IMR-90 (cell line): Measurements from ENCODE around the gene MMUT. TPM values are rescaled to one million over a fixed set of nuclear protein-coding genes. Genes with fewer than 3 reads are reported as not detected.

Experiments used
- ATAC-seq: fragments of 200-7000 bp; cut with Tn5 transposase; 2 replicates; pipeline ENCODE4 v1.9.1; 2020; ENCODE audit warnings: low read depth, mild to moderate bottlenecking, moderate library complexity
- BruUV-seq: library from RNA; stranded (reverse); fragments of 400-500 nt; replicated peaks from 2 replicates; lab custom pipeline; 2021; lab: Mats Ljungman, UMichigan
- CTCF ChIA-PET: fragments of 300-600 bp; formaldehyde crosslinking; extraction: SDS; loops from one replicate; lab custom pipeline; 2021; ENCODE audit warnings: antibody characterized with exemption; lab: Yijun Ruan, JAX
- POLR2A ChIA-PET: fragments of 300-600 bp; sonication (Branson Sonifier 250); formaldehyde crosslinking; loops from one replicate; lab custom pipeline; 2022; ENCODE audit warnings: antibody characterized with exemption; ENCODE audit not compliant: unreplicated experiment; lab: Charles Lee
- DNase-seq: peaks from one replicate; pipeline ENCODE4 v3.0.0; 2013
- H2AFZ ChIP-seq: replicated peaks from 2 replicates; pipeline ENCODE3; 2013; ENCODE audit warnings: low read length, mild to moderate bottlenecking; ENCODE audit not compliant: poor library complexity
- H2AK5ac ChIP-seq: 2 replicates; pipeline ENCODE4 v1.6.1; 2013; ENCODE audit warnings: low read depth, low read length, inconsistent platforms
- H2AK9ac ChIP-seq: replicated peaks from 2 replicates; pipeline ENCODE3; 2013; ENCODE audit warnings: mild to moderate bottlenecking, low read depth, low read length, moderate library complexity; ENCODE audit not compliant: poor library complexity
- H2BK120ac ChIP-seq: 2 replicates; pipeline ENCODE4 v1.6.1; 2013; ENCODE audit warnings: low read depth, low read length, inconsistent platforms
- H2BK15ac ChIP-seq: 3 replicates; pipeline ENCODE4 v1.6.1; 2013; ENCODE audit warnings: low read depth, low read length, inconsistent platforms
- H2BK20ac ChIP-seq: 2 replicates; pipeline ENCODE4 v1.6.1; 2013; ENCODE audit warnings: low read depth, mild to moderate bottlenecking, inconsistent platforms, low read length, moderate library complexity
- H2BK5ac ChIP-seq: 2 replicates; pipeline ENCODE4 v1.6.1; 2013; ENCODE audit warnings: mild to moderate bottlenecking, low read depth, low read length, inconsistent platforms; ENCODE audit not compliant: poor library complexity, severe bottlenecking
- H3K14ac ChIP-seq: replicated peaks from 2 replicates; pipeline ENCODE4 v1.6.1; 2013; ENCODE audit warnings: low read depth, low read length, inconsistent platforms
- H3K18ac ChIP-seq: 2 replicates; pipeline ENCODE4 v1.6.1; 2013; ENCODE audit warnings: low read depth, low read length, control low read depth
- H3K23ac ChIP-seq: 2 replicates; pipeline ENCODE4 v1.6.1; 2013; ENCODE audit warnings: low read depth, low read length, inconsistent platforms
- H3K27ac ChIP-seq: 2 replicates; pipeline ENCODE4 v1.5.1; 2013; ENCODE audit warnings: mild to moderate bottlenecking, control low read depth, low read length; ENCODE audit not compliant: insufficient read depth
- H3K27me3 ChIP-seq: 2 replicates; pipeline ENCODE4 v1.6.1; 2013; ENCODE audit warnings: low read length; ENCODE audit not compliant: control insufficient read depth, insufficient read depth
- H3K36me3 ChIP-seq: 2 replicates; pipeline ENCODE4 v1.6.1; 2013; ENCODE audit warnings: low read length, mixed read lengths; ENCODE audit not compliant: control insufficient read depth, insufficient read depth
- H3K4ac ChIP-seq: 2 replicates; pipeline ENCODE4 v1.6.1; 2013; ENCODE audit warnings: low read depth, low read length, inconsistent platforms
- H3K4me1 ChIP-seq: 2 replicates; pipeline ENCODE4 v1.6.1; 2013; ENCODE audit warnings: low read length, mixed read lengths; ENCODE audit not compliant: control insufficient read depth, insufficient read depth
- H3K4me2 ChIP-seq: 2 replicates; pipeline ENCODE4 v1.6.1; 2013; ENCODE audit warnings: low read depth, mild to moderate bottlenecking, control low read depth, low read length, moderate library complexity
- H3K4me3 ChIP-seq: 2 replicates; pipeline ENCODE4 v1.5.1; 2013; ENCODE audit warnings: low read depth, mild to moderate bottlenecking, control low read depth, low read length, moderate library complexity; ENCODE audit not compliant: insufficient read depth
- H3K56ac ChIP-seq: 2 replicates; pipeline ENCODE4 v1.6.1; 2013; ENCODE audit warnings: low read length, inconsistent platforms; ENCODE audit not compliant: insufficient read depth; ENCODE audit errors: extremely low read depth
- H3K79me1 ChIP-seq, 2 experiments: 2 replicates each; pipeline ENCODE4 v1.6.1; 2013; ENCODE audit warnings: low read length in 2 of 2, inconsistent platforms in 1 of 2, low read depth in 1 of 2
- H3K9ac ChIP-seq: 2 replicates; pipeline ENCODE4 v1.6.1; 2013; ENCODE audit warnings: low read depth, low read length, control low read depth
- H3K9me1 ChIP-seq: 2 replicates; pipeline ENCODE4 v1.6.1; 2013; ENCODE audit warnings: low read length, inconsistent platforms; ENCODE audit not compliant: insufficient read depth
- H3K9me3 ChIP-seq: 2 replicates; pipeline ENCODE4 v1.6.1; 2013; ENCODE audit warnings: low read length; ENCODE audit not compliant: control insufficient read depth, insufficient read depth
- H4K20me1 ChIP-seq: 2 replicates; pipeline ENCODE4 v1.6.1; 2013; ENCODE audit warnings: low read length, inconsistent platforms; ENCODE audit not compliant: insufficient read depth
- H4K5ac ChIP-seq: 2 replicates; pipeline ENCODE4 v1.6.1; 2013; ENCODE audit warnings: mild to moderate bottlenecking, low read depth, low read length, control low read depth
- H4K8ac ChIP-seq, 2 experiments: 2 replicates each; pipeline ENCODE4 v1.6.1; 2013; ENCODE audit warnings: low read depth in 2 of 2, low read length in 2 of 2, control low read depth in 1 of 2, inconsistent platforms in 1 of 2
- H4K91ac ChIP-seq: 2 replicates; pipeline ENCODE4 v1.6.1; 2013; ENCODE audit warnings: low read depth, low read length, inconsistent platforms; ENCODE audit not compliant: insufficient read depth
- BHLHE40 ChIP-seq: fragments of 150-350 bp; IDR thresholded peaks from 2 replicates; pipeline ENCODE4 v1.6.1; 2016; ENCODE audit warnings: mild to moderate bottlenecking, low read depth, low read length
- CEBPB ChIP-seq: IDR thresholded peaks from 2 replicates; pipeline ENCODE4 v1.6.1; 2012; ENCODE audit warnings: low read depth, low read length, improper control_type of control experiment
- CHD1 ChIP-seq: IDR thresholded peaks from 2 replicates; pipeline ENCODE4 v1.6.1; 2012; ENCODE audit warnings: low read depth, low read length, improper control_type of control experiment
- ELK1 ChIP-seq: fragments of 150-350 bp; IDR thresholded peaks from 2 replicates; pipeline ENCODE4 v1.6.1; 2016; ENCODE audit warnings: low read depth, mild to moderate bottlenecking, low read length, moderate library complexity, borderline replicate concordance
- FOS ChIP-seq: fragments of 150-350 bp; IDR thresholded peaks from 2 replicates; pipeline ENCODE4 v1.6.1; 2016; ENCODE audit warnings: low read depth, low read length
- MAFK ChIP-seq: IDR thresholded peaks from 2 replicates; pipeline ENCODE4 v1.6.1; 2012; ENCODE audit warnings: low read depth, low read length, improper control_type of control experiment
- MAZ ChIP-seq: IDR thresholded peaks from 2 replicates; pipeline ENCODE4 v1.6.1; 2012; ENCODE audit warnings: low read depth, mild to moderate bottlenecking, low read length, improper control_type of control experiment, moderate library complexity, borderline replicate concordance
- MXI1 ChIP-seq: IDR thresholded peaks from 2 replicates; pipeline ENCODE4 v1.6.1; 2012; ENCODE audit warnings: low read depth, mild to moderate bottlenecking, low read length, moderate library complexity, borderline replicate concordance
- NFE2L2 ChIP-seq: fragments of 150-350 bp; IDR thresholded peaks from 2 replicates; pipeline ENCODE4 v1.6.1; 2016; ENCODE audit warnings: low read depth, mild to moderate bottlenecking, low read length
- POLR2A ChIP-seq: IDR thresholded peaks from 2 replicates; pipeline ENCODE4 v1.6.1; 2012; ENCODE audit warnings: mild to moderate bottlenecking, low read depth, low read length
- RAD21 ChIP-seq: IDR thresholded peaks from 2 replicates; pipeline ENCODE4 v1.6.1; 2012; ENCODE audit warnings: low read length, improper control_type of control experiment
- RCOR1 ChIP-seq: IDR thresholded peaks from 2 replicates; pipeline ENCODE4 v1.6.1; 2012; ENCODE audit warnings: mild to moderate bottlenecking, low read length, improper control_type of control experiment; ENCODE audit not compliant: insufficient replicate concordance
- RFX5 ChIP-seq: IDR thresholded peaks from 2 replicates; pipeline ENCODE4 v1.8.0; 2012; ENCODE audit warnings: low read depth, mild to moderate bottlenecking, low read length, moderate library complexity
- SMC3 ChIP-seq: fragments of 150-350 bp; IDR thresholded peaks from 2 replicates; pipeline ENCODE4 v1.6.1; 2016; ENCODE audit warnings: low read depth, mild to moderate bottlenecking, antibody characterized with exemption, low read length, moderate library complexity
- WGBS, 2 experiments: methylation state at CpG; one replicate each; pipeline versions ENCODE4 v1.1.5 to v1.1.7; 2013; ENCODE audit warnings: missing lambda C conversion rate in 2 of 2; ENCODE audit not compliant: insufficient read length in 1 of 2; ENCODE audit errors: extremely low coverage in 2 of 2; 5-methylcytosine and 5-hydroxymethylcytosine counted together
- dilution Hi-C: fragments of 300-500 bp; cut with HindIII; formaldehyde crosslinking; loops from one replicate; pipeline ENCODE4 v1.14.3; 2018; ENCODE audit warnings: low sequenced_read_pairs; ENCODE audit not compliant: unreplicated experiment
- in situ Hi-C: fragments of 300-500 bp; cut with MboI; formaldehyde crosslinking; loops from 3 replicates; pipeline ENCODE4 v1.14.3; 2019; ENCODE audit warnings: low sequenced_read_pairs, inconsistent platforms, mixed read lengths
- intact Hi-C: fragments of 100-400 bp; cut with micrococcal nuclease; formaldehyde crosslinking; loops from 2 replicates; pipeline ENCODE4 v1.10.0; 2022
- polyA plus RNA-seq, 3 experiments: library from polyadenylated mRNA; depleted of rRNA; stranded (reverse); fragments of >200 nt; gene quantifications; 2 replicates each; pipeline ENCODE4 v1.2.3, GENCODE V29; 2012; ENCODE audit warnings: low replicate concordance in 1 of 3
- total RNA-seq: library from RNA; depleted of rRNA; stranded (reverse); fragments of >200 nt; gene quantifications from 2 replicates; pipeline ENCODE4 v1.2.3, GENCODE V29; 2012
- TF ChIP-seq, protein P1 (sequence below): fragments of 150-350 bp; IDR thresholded peaks from 2 replicates; pipeline ENCODE4 v1.6.1; 2017; ENCODE audit warnings: mild to moderate bottlenecking, antibody characterized with exemption, low read length, low read depth
- TF ChIP-seq, protein P2 (sequence below): conservative IDR thresholded peaks from 2 replicates; pipeline ENCODE4 v1.5.1; 2012; ENCODE audit warnings: mild to moderate bottlenecking, low read depth, low read length, improper control_type of control experiment

MMUT gene
- total and polyA plus RNA-seq, 2 of the 4 experiments (the other 2 are of a cell fraction), result 10.6 to 11.7 TPM

GRCh38 chr6:49499623-49500022, 36.6 kb upstream of the MMUT start, which contains the start of gene GLYATL3:
GLYATL3 (plus strand) TSS chr6:49499923; CDS start chr6:49511991, 12,068 bp downstream.
- Histone ChIP-seq H3K18ac (no peak within 1 kb of the TSS), H4K91ac (no peak within 1 kb of the TSS), H2BK5ac (no peak within 1 kb of the TSS), H2BK20ac (no peak within 1 kb of the TSS), H4K20me1 (no peaks in the 10 kb centered on the region), H2AK5ac (no peak within 1 kb of the TSS), H3K27me3 (no peaks in the 10 kb centered on the region), H3K4me3 (no peak within 1 kb of the TSS), H2AK9ac (no peak within 1 kb of the TSS), H4K8ac (no peak within 1 kb of the TSS), H2AFZ (no peak within 1 kb of the TSS), H3K4me1 (no peaks in the 10 kb centered on the region), H3K23ac (no peak within 1 kb of the TSS), H3K9me3 (no peaks in the 10 kb centered on the region), H3K14ac (no peak within 1 kb of the TSS), H3K4ac (no peak within 1 kb of the TSS), H3K9ac (no peak within 1 kb of the TSS), H3K79me1 (no peaks in the 10 kb centered on the region), H2BK15ac (no peak within 1 kb of the TSS), H3K56ac (no peak within 1 kb of the TSS), H3K4me2 (no peak within 1 kb of the TSS), H2BK120ac (no peak within 1 kb of the TSS), H3K27ac (no peak within 1 kb of the TSS), H3K36me3 (no peaks in the 10 kb centered on the region), H4K5ac (no peak within 1 kb of the TSS), H3K9me1 (no peaks in the 10 kb centered on the region)
- no TSS peak for BruUV-seq
- no peak for TF ChIP-seq MAFK
- no peak for TF ChIP-seq MAZ
- TF ChIP-seq ELK1, result no peak
- no peak for TF ChIP-seq RFX5
- TF ChIP-seq BHLHE40, result no peak
- no peak for TF ChIP-seq RCOR1
- no peak for TF ChIP-seq CEBPB
- TF ChIP-seq NFE2L2, result no peak
- no peak for TF ChIP-seq MXI1
- TF ChIP-seq FOS, result no peak
- TF ChIP-seq, protein P1, sequence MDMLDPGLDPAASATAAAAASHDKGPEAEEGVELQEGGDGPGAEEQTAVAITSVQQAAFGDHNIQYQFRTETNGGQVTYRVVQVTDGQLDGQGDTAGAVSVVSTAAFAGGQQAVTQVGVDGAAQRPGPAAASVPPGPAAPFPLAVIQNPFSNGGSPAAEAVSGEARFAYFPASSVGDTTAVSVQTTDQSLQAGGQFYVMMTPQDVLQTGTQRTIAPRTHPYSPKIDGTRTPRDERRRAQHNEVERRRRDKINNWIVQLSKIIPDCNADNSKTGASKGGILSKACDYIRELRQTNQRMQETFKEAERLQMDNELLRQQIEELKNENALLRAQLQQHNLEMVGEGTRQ, result no peak
- no peak for TF ChIP-seq CHD1
- TF ChIP-seq RAD21, result no peak
- TF ChIP-seq SMC3, result no peak
- TF ChIP-seq POLR2A, result no peak
- TF ChIP-seq, protein P2, sequence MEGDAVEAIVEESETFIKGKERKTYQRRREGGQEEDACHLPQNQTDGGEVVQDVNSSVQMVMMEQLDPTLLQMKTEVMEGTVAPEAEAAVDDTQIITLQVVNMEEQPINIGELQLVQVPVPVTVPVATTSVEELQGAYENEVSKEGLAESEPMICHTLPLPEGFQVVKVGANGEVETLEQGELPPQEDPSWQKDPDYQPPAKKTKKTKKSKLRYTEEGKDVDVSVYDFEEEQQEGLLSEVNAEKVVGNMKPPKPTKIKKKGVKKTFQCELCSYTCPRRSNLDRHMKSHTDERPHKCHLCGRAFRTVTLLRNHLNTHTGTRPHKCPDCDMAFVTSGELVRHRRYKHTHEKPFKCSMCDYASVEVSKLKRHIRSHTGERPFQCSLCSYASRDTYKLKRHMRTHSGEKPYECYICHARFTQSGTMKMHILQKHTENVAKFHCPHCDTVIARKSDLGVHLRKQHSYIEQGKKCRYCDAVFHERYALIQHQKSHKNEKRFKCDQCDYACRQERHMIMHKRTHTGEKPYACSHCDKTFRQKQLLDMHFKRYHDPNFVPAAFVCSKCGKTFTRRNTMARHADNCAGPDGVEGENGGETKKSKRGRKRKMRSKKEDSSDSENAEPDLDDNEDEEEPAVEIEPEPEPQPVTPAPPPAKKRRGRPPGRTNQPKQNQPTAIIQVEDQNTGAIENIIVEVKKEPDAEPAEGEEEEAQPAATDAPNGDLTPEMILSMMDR, result no peak
- intact Hi-C loops, result no loop called here
- dilution Hi-C loops, result no loop called here
- in situ Hi-C loops, result no loop called here
- DNase-seq, result no peak
- WGBS, 2 experiments, result no CpG with 5 or more reads among the region's 2 CpGs
- ATAC-seq, result no peak
- ChIA-PET CTCF (no interaction called here), POLR2A (no interaction called here)
